ENCODE measurements around the gene MAT1A.

GRCh38 chr10:80252296-80252887, 37.1 kb downstream of the MAT1A start:
- TF ChIP-seq CTCF (IDR thresholded peaks at IDR 0.05) (no peak), POLR2A (IDR thresholded peaks at IDR 0.05) (no peak), POLR2AphosphoS5 (IDR thresholded peaks at IDR 0.05) (no peak)
